ENCODE data around the gene IL34.

DNA sequence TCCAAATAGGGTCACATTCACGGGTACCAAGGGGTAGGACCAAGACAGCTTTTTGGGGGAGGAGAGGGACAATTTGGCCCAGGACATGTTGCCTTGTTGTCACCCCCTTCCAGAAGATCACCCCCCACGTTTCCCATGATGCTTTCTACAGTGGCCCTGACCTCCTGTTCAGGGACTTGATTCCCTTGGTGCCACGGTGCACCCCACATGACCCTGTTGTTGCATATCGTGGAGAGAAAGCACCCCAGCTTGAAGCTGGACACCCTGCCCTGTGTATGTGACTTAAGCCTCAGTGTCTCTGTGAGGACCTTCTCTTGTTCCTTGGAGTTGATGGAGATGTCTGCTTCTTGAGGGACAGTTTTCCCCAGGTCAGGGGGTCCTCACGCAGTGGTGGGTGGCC is 12.6 kb downstream of the IL34 start:
- TF ChIP-seq, protein P1, sequence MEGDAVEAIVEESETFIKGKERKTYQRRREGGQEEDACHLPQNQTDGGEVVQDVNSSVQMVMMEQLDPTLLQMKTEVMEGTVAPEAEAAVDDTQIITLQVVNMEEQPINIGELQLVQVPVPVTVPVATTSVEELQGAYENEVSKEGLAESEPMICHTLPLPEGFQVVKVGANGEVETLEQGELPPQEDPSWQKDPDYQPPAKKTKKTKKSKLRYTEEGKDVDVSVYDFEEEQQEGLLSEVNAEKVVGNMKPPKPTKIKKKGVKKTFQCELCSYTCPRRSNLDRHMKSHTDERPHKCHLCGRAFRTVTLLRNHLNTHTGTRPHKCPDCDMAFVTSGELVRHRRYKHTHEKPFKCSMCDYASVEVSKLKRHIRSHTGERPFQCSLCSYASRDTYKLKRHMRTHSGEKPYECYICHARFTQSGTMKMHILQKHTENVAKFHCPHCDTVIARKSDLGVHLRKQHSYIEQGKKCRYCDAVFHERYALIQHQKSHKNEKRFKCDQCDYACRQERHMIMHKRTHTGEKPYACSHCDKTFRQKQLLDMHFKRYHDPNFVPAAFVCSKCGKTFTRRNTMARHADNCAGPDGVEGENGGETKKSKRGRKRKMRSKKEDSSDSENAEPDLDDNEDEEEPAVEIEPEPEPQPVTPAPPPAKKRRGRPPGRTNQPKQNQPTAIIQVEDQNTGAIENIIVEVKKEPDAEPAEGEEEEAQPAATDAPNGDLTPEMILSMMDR (IDR thresholded peaks at IDR 0.05; ENCODE audit: low read depth, low read length, missing input control), result no peak
- no peak for TF ChIP-seq TAF1 (conservative IDR thresholded peaks at IDR 0.05)
- TF ChIP-seq ZBTB33 (IDR thresholded peaks at IDR 0.05), result no peak
- no peak for TF ChIP-seq HNF4A (conservative IDR thresholded peaks at IDR 0.05)
- TF ChIP-seq, protein P2, sequence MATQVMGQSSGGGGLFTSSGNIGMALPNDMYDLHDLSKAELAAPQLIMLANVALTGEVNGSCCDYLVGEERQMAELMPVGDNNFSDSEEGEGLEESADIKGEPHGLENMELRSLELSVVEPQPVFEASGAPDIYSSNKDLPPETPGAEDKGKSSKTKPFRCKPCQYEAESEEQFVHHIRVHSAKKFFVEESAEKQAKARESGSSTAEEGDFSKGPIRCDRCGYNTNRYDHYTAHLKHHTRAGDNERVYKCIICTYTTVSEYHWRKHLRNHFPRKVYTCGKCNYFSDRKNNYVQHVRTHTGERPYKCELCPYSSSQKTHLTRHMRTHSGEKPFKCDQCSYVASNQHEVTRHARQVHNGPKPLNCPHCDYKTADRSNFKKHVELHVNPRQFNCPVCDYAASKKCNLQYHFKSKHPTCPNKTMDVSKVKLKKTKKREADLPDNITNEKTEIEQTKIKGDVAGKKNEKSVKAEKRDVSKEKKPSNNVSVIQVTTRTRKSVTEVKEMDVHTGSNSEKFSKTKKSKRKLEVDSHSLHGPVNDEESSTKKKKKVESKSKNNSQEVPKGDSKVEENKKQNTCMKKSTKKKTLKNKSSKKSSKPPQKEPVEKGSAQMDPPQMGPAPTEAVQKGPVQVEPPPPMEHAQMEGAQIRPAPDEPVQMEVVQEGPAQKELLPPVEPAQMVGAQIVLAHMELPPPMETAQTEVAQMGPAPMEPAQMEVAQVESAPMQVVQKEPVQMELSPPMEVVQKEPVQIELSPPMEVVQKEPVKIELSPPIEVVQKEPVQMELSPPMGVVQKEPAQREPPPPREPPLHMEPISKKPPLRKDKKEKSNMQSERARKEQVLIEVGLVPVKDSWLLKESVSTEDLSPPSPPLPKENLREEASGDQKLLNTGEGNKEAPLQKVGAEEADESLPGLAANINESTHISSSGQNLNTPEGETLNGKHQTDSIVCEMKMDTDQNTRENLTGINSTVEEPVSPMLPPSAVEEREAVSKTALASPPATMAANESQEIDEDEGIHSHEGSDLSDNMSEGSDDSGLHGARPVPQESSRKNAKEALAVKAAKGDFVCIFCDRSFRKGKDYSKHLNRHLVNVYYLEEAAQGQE (IDR thresholded peaks at IDR 0.05), result no peak
- TF ChIP-seq JUND (IDR thresholded peaks at IDR 0.05), result no peak
- no peak for TF ChIP-seq RAD21 (IDR thresholded peaks at IDR 0.05)
- TF ChIP-seq YY1 (IDR thresholded peaks at IDR 0.05), result no peak
- no peak for TF ChIP-seq RXRA (IDR thresholded peaks at IDR 0.05)
- TF ChIP-seq, protein P3, sequence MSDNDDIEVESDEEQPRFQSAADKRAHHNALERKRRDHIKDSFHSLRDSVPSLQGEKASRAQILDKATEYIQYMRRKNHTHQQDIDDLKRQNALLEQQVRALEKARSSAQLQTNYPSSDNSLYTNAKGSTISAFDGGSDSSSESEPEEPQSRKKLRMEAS (IDR thresholded peaks at IDR 0.05), result no peak
- no peak for TF ChIP-seq EGR1 (IDR thresholded peaks at IDR 0.05; ENCODE audit: low read depth in 2 of 2)
